Fibroblast of lung (primary cell): ENCODE results near the gene KRTAP4-7. TPM values are rescaled to one million over a fixed set of nuclear protein-coding genes. Genes with fewer than 3 reads are reported as not detected.
"Not testable (repeated sequence)": the region's sequence is repeated elsewhere in the genome, so short reads cannot be mapped to it uniquely, and the experiment has no call there.

Experiments used
- DNase-seq, 2 donors: peaks; one replicate each; pipeline versions ENCODE4 v3.0.0 to v3.0.0-alpha.2; 2010; ENCODE audit warnings: low read depth in 2 of 2
- H2AFZ ChIP-seq: 2 replicates; pipeline ENCODE4 v1.5.1; 2012; ENCODE audit warnings: low read length, control low read depth, inconsistent platforms
- H3K27ac ChIP-seq: 2 replicates; pipeline ENCODE4 v1.5.1; 2011; ENCODE audit warnings: low read length, control low read depth; ENCODE audit not compliant: insufficient read depth
- H3K27me3 ChIP-seq: 2 replicates; pipeline ENCODE4 v1.5.1; 2011; ENCODE audit warnings: mild to moderate bottlenecking, low read length; ENCODE audit not compliant: control insufficient read depth, insufficient read depth
- H3K36me3 ChIP-seq: 2 replicates; pipeline ENCODE4 v1.5.1; 2011; ENCODE audit warnings: low read length; ENCODE audit not compliant: control insufficient read depth, insufficient read depth
- H3K4me1 ChIP-seq: 2 replicates; pipeline ENCODE4 v1.5.1; 2011; ENCODE audit warnings: low read length; ENCODE audit not compliant: control insufficient read depth, insufficient read depth; ENCODE audit errors: extremely low read depth
- H3K4me2 ChIP-seq: 2 replicates; pipeline ENCODE4 v1.5.1; 2011; ENCODE audit warnings: low read length, control low read depth; ENCODE audit not compliant: insufficient read depth; ENCODE audit errors: extremely low read depth
- H3K4me3 ChIP-seq, 4 experiments: fragments of 200-600 bp in 1 of 4; sonication (generic) in 1 of 4; replicated peaks in 1 of 4; 2 replicates each; pipeline ENCODE4 v1.5.1; 2011 to 2016; ENCODE audit warnings: low read length in 4 of 4, low read depth in 3 of 4, mild to moderate bottlenecking in 3 of 4, control low read depth in 2 of 4, inconsistent platforms in 1 of 4, mixed read lengths in 1 of 4; ENCODE audit not compliant: insufficient read depth in 1 of 4; ENCODE audit errors: control extremely low read depth in 1 of 4
- H3K79me2 ChIP-seq: 2 replicates; pipeline ENCODE4 v1.5.1; 2012; ENCODE audit warnings: mild to moderate bottlenecking, low read length, inconsistent platforms; ENCODE audit not compliant: control insufficient read depth, insufficient read depth
- H3K9ac ChIP-seq: 2 replicates; pipeline ENCODE4 v1.5.1; 2011; ENCODE audit warnings: mild to moderate bottlenecking, low read length, control low read depth; ENCODE audit not compliant: insufficient read depth
- H3K9me3 ChIP-seq: 2 replicates; pipeline ENCODE4 v1.5.1; 2012; ENCODE audit warnings: low read depth, low read length; ENCODE audit not compliant: control insufficient read depth, insufficient read depth
- H4K20me1 ChIP-seq: 2 replicates; pipeline ENCODE4 v1.5.1; 2011; ENCODE audit warnings: low read length; ENCODE audit not compliant: control insufficient read depth, insufficient read depth; ENCODE audit errors: extremely low read depth
- EZH2 ChIP-seq: IDR thresholded peaks from 2 replicates; pipeline ENCODE4 v1.5.1; 2012; ENCODE audit warnings: low read length, control low read depth, mild to moderate bottlenecking; ENCODE audit errors: missing control alignments
- polyA plus RNA-seq, 2 donors: library from polyadenylated mRNA; depleted of rRNA in 1 of 2; stranded (reverse) in 1 of 2; unstranded in 1 of 2; fragments of >200 nt; gene quantifications; 2 replicates each; pipeline ENCODE4 v1.2.1, GENCODE V29; 2011 to 2012; ENCODE audit warnings: missing spikeins in 1 of 2
- total RNA-seq: library from RNA; depleted of rRNA; stranded (reverse); fragments of >200 nt; gene quantifications from 2 replicates; pipeline ENCODE4 v1.2.1, GENCODE V29; 2014
- TF ChIP-seq, protein P1 (sequence below), 2 donors: IDR thresholded peaks in 1 of 2; conservative IDR thresholded peaks in 1 of 2; 1 replicate in 1 of 2; 2 replicates in 1 of 2; pipeline ENCODE4 v1.5.1; 2011 to 2012; ENCODE audit warnings: low read length in 2 of 2, control low read depth in 1 of 2, inconsistent platforms in 1 of 2, low read depth in 1 of 2, mild to moderate bottlenecking in 1 of 2

The KRTAP4-7 gene
- total and polyA plus RNA-seq, 2 donors (not counting 1 experiment from before 2014, with no cell fraction given), result not detected

DNA sequence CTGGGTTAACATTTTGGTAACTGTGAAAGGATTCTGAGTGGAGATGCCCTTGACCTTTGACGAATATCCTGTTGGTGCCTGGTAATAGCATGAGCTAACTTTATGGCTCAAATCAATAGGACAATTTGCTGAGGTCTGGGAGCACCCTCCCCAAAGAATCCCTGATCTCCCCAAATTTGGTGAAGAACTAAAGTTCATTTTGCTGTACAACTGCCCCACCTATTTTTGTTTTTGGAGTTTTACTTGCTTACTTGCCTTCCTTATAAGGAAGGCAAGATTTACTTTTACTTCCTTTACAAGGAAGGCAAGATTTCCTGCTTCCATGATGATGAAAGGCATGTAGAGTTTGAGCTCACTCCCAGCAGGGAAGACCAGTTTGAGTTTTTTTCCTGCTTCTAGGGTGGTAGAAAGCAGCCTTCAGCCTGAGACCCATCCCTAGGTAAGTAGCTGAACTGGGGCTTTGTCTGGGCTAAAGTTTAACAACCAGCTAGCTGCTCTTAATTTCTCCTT, 24.0 kb downstream of the KRTAP4-7 start:
- Histone ChIP-seq H4K20me1 (no peaks in the 10 kb centered on the region), H3K4me3 (peak overlapping the region in 1 of 4 experiments; percentile 27), H2AFZ (peak overlapping the region; percentile 46), H3K4me1 (peaks cover 3% of the 10 kb centered on the region), H3K27ac (no peak overlapping the region), H3K9me3 (no peaks in the 10 kb centered on the region), H3K79me2 (no peaks in the 10 kb centered on the region), H3K27me3 (no peaks in the 10 kb centered on the region), H3K36me3 (no peaks in the 10 kb centered on the region), H3K4me2 (no peak overlapping the region), H3K9ac (no peak overlapping the region)
- DNase-seq, result peak in 1 of 2 donors; percentile 40
- no peak for TF ChIP-seq EZH2
- TF ChIP-seq, protein P1, sequence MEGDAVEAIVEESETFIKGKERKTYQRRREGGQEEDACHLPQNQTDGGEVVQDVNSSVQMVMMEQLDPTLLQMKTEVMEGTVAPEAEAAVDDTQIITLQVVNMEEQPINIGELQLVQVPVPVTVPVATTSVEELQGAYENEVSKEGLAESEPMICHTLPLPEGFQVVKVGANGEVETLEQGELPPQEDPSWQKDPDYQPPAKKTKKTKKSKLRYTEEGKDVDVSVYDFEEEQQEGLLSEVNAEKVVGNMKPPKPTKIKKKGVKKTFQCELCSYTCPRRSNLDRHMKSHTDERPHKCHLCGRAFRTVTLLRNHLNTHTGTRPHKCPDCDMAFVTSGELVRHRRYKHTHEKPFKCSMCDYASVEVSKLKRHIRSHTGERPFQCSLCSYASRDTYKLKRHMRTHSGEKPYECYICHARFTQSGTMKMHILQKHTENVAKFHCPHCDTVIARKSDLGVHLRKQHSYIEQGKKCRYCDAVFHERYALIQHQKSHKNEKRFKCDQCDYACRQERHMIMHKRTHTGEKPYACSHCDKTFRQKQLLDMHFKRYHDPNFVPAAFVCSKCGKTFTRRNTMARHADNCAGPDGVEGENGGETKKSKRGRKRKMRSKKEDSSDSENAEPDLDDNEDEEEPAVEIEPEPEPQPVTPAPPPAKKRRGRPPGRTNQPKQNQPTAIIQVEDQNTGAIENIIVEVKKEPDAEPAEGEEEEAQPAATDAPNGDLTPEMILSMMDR (conservative IDR thresholded peaks at IDR 0.05 in 1 of 2, IDR thresholded peaks at IDR 0.05 in 1 of 2; ENCODE audit: low read depth in 1 of 2, low read length in 2 of 2), result no peak

DNA sequence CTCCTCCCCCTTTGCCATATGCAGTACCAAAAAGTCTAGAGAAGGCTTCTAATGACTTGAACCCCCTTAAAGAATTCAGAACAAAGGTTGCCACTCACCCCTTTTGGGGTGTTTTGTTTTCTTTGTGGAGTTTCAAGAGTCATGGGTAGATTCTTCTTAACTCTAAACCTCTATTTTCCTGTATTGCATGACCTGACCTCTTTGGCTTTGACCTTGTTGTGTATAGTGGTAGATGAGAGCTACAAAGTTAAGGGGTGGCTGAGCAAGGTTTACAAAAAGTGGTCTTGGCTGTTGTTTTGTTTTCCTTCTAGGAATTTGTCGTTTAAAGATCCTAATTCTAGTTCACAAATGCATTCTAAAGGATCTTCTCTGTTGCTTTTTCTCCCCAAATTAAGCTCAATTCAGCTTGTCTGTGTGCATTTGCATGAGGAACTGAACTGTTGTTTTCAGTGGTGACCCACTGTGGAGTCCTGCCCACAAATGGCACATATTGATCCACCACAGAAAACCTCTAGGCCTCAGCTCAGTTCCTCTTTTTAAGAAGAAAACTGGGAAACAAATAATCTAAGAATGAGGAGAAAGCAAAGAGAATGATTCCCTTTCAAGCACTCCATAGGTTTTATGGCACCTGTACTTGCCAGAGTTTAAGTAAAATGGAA, 24.9 kb downstream of the KRTAP4-7 start:
- not testable (repeated sequence) for H2AFZ ChIP-seq, H3K4me1 ChIP-seq, H3K9ac ChIP-seq, DNase-seq, H4K20me1 ChIP-seq, H3K36me3 ChIP-seq, H3K27me3 ChIP-seq, H3K9me3 ChIP-seq, H3K4me2 ChIP-seq, H3K27ac ChIP-seq, H3K79me2 ChIP-seq
- peak overlapping the region in 1 of 4 experiments; percentile 21 for H3K4me3 ChIP-seq

- H3K27ac ChIP-seq, result no peak overlapping the region
- H3K4me1 ChIP-seq, result peaks cover 3% of the 10 kb centered on the region
- no peaks in the 10 kb centered on the region for H3K36me3 ChIP-seq
- H2AFZ ChIP-seq, result no peak overlapping the region
- H3K9ac ChIP-seq, result no peak overlapping the region
- no peaks in the 10 kb centered on the region for H3K79me2 ChIP-seq
- H3K9me3 ChIP-seq, result no peaks in the 10 kb centered on the region
- H3K4me3 ChIP-seq, result no peak overlapping the region
- no peaks in the 10 kb centered on the region for H4K20me1 ChIP-seq
- H3K27me3 ChIP-seq, result no peaks in the 10 kb centered on the region
- no peak for DNase-seq
- H3K4me2 ChIP-seq, result no peak overlapping the region
- no peak for TF ChIP-seq EZH2
- TF ChIP-seq, protein P1 (conservative IDR thresholded peaks at IDR 0.05 in 1 of 2, IDR thresholded peaks at IDR 0.05 in 1 of 2; ENCODE audit: low read depth in 1 of 2, low read length in 2 of 2), result no peak
Observed at GRCh38 chr17:41111151-41111885, 27.4 kb downstream of the KRTAP4-7 start.
